Measurements from ENCODE around the gene SPON2. TPM values are rescaled to one million over a fixed set of nuclear protein-coding genes. Genes with fewer than 3 reads are reported as not detected.

SPON2 gene
- total RNA-seq, 4 donors from 2014 or later = 2.4 to 14.1 (median 6.6) TPM

DNA sequence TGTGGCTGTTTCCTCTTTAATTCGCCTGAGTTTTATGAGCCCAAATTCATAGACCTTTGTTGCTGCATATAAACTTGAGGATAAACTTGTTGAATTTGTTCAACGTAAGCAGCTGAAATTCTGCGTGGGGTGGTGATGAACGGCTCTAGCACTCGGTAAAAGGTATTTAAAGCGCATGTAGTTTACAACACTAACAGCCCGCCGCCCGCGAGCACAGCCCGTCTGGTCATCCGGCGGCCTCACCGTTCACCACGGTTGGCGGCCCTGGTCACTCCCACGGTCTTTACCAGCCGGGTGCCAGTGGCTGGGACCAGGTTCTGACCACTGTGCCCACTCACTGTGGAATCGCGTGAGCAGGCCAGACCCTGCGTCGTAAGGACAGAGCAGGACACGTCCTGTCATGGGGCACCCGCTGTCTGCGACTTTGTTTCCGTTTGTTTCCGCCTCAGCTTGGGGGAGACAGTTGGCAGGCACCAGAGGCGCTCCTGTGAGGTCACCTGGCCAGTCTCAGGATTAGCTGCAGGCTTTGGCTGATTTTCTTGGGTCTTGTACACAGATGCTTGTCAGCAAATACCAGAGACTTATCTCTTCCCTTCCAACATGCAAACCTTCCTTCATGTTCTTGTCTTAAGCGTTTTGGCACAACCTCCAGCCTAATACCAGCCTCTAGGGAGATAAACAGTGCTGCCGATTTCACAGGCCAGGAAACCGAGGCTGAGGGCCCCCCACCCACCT is 36.8 kb upstream of the SPON2 start:
- peak overlapping the region in 1 of 3 donors; percentile 68 for H3K27ac ChIP-seq
- H3K36me3 ChIP-seq = peaks cover 14 to 17% of the 10 kb centered on the region in 2 donors
- no peaks in the 10 kb centered on the region for H3K9me3 ChIP-seq
- intact Hi-C loops (cut with DNase I) = no loop called here
- WGBS, 2 donors = 79 to 87% methylated on average over 31 of the region's 31 CpGs
- no peak overlapping the region for H3K4me3 ChIP-seq (replicated peaks in 1 of 3)
- DNase-seq = peak in 1 of 2 donors; percentile 2
- H3K27me3 ChIP-seq = no peaks in the 10 kb centered on the region
- TF ChIP-seq, protein P1, sequence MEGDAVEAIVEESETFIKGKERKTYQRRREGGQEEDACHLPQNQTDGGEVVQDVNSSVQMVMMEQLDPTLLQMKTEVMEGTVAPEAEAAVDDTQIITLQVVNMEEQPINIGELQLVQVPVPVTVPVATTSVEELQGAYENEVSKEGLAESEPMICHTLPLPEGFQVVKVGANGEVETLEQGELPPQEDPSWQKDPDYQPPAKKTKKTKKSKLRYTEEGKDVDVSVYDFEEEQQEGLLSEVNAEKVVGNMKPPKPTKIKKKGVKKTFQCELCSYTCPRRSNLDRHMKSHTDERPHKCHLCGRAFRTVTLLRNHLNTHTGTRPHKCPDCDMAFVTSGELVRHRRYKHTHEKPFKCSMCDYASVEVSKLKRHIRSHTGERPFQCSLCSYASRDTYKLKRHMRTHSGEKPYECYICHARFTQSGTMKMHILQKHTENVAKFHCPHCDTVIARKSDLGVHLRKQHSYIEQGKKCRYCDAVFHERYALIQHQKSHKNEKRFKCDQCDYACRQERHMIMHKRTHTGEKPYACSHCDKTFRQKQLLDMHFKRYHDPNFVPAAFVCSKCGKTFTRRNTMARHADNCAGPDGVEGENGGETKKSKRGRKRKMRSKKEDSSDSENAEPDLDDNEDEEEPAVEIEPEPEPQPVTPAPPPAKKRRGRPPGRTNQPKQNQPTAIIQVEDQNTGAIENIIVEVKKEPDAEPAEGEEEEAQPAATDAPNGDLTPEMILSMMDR (IDR thresholded peaks at IDR 0.05) = no peak
- no peak for TF ChIP-seq POLR2A (IDR thresholded peaks at IDR 0.05)
- peaks cover 52 to 61% of the 10 kb centered on the region in 2 donors for H3K4me1 ChIP-seq

DNA sequence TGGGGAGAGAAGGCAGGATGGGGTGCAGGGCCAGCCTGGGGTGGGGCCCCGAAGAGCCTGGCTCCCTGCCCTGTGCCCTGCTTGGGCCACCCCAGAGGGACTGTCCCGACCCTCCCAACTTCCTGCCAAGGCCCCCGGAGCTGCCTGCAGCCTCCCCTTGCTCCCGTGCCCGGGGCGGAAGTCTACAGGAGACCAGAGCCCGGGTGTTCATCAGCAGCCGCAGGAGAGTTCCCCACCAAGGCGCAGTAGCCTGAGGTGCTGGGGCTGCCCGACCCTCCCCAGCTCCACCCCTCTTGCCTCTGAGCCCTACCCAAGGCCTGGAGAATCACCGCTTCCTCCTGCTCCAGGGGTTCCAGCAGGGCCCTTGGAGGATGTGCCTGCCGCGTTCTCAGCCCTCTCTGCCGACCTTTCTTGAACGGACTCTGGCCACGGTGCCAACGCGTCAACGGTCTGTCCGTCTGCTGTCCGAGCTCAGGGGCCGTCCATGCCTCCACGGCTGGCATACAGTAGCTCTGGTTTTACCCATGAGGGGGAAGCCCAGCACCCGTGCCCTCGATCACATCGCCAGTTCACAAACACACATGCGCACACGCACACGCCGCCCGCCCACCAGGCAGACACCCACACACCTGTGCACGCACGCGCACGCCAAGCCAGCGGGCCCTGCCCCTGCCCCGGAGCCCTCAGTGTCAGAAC is 36.0 kb upstream of the SPON2 start:
- DNase-seq = peak; percentile 1 to 4
- Histone ChIP-seq H3K27ac (peak overlapping the region in 2 of 3 donors; percentile 24 to 61), H3K27me3 (no peaks in the 10 kb centered on the region), H3K4me1 (peaks cover 52 to 60% of the 10 kb centered on the region in 2 donors), H3K9me3 (no peaks in the 10 kb centered on the region), H3K4me3 (replicated peaks in 1 of 3) (no peak overlapping the region), H3K36me3 (peaks cover 7 to 11% of the 10 kb centered on the region in 2 donors)
- TF ChIP-seq POLR2A (IDR thresholded peaks at IDR 0.05) = no peak
- TF ChIP-seq, protein P1 (IDR thresholded peaks at IDR 0.05) = no peak
- intact Hi-C loops (cut with DNase I) = no loop called here
- 74 to 83% methylated on average over 23 to 33 of the region's 37 CpGs for WGBS, 2 donors

DNA sequence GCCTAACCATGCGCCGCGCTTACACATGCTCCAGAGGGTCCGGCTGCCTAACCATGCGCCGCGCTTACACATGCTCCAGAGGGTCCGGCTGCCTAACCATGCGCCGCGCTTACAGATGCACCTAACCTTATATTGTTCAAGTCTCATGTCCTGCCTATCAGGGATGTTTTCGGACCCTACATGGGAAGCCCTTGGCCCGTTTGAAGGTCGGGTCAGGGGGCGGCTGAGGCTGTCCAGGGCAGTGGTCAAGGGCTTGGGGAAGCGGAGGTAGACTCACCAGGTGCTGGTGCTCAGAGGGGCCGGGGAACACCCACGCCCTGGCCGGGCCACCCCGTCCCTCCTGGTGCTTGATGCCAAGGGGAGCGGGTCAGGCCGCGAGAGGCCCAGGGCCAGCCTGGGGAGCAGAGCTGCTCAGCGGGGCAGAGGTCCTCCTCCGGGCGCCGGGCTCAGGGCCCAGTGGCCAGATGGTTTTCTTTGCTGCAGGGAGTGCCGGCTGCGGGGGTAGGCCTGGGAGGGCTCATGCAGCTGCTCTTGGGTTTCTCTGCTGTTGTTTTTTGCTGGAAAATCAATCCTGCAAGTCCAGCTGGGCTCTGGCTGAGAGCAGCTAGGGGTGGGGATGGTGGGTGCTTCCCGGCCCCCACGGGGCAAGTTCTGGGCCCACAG is 35.4 kb upstream of the SPON2 start:
- no peaks in the 10 kb centered on the region for H3K27me3 ChIP-seq
- H3K4me3 ChIP-seq (replicated peaks in 1 of 3) = no peak overlapping the region
- peak overlapping the region in 2 of 3 donors; percentile 24 to 61 for H3K27ac ChIP-seq
- H3K4me1 ChIP-seq = peaks cover 46 to 53% of the 10 kb centered on the region in 2 donors
- DNase-seq = peak; percentile 64 to 65
- 70 to 96% methylated on average over 15 to 19 of the region's 31 CpGs for WGBS, 2 donors
- peaks cover under 1 to 4% of the 10 kb centered on the region in 2 donors for H3K36me3 ChIP-seq
- no peaks in the 10 kb centered on the region for H3K9me3 ChIP-seq
- intact Hi-C loops (cut with DNase I) = no loop called here
- TF ChIP-seq POLR2A (IDR thresholded peaks at IDR 0.05) = no peak
- TF ChIP-seq, protein P1 (IDR thresholded peaks at IDR 0.05) = no peak

DNA sequence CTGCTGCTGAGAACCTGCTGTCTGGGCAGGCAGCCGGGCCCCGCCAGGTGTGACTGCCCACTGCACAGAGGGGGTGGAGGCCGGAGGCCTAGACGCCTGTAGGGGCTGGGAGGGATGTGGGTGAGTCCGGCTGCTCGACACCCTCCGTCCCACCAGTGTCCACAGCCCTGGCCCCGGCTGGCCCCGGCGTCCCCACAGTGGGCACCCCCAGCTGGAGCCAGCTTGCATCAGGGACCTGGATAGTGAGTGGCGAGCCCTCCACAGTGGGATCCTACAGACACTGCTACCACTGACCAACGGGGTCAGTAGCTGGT is 34.7 kb upstream of the SPON2 start:
- DNase-seq = peak in 1 of 2 donors; percentile 1
- TF ChIP-seq POLR2A (IDR thresholded peaks at IDR 0.05) = no peak
- TF ChIP-seq, protein P1 (IDR thresholded peaks at IDR 0.05) = no peak
- Histone ChIP-seq H3K36me3 (no peaks in the 10 kb centered on the region), H3K4me3 (replicated peaks in 1 of 3) (no peak overlapping the region), H3K4me1 (peaks cover 40 to 47% of the 10 kb centered on the region in 2 donors), H3K27me3 (no peaks in the 10 kb centered on the region), H3K27ac (no peak overlapping the region), H3K9me3 (no peaks in the 10 kb centered on the region)
- intact Hi-C loops (cut with DNase I) = no loop called here
- 90 to 99% methylated on average over 8 to 11 of the region's 12 CpGs for WGBS, 2 donors

Data from thyroid gland (tissue), 4 donors.